Fibroblast of pulmonary artery (primary cell): Measurements from ENCODE around the gene CACNB2.

Source experiments
- DNase-seq: peaks from one replicate; pipeline ENCODE4 v3.0.0-alpha.2; 2010; ENCODE audit warnings: low read depth
- H3K4me3 ChIP-seq: replicated peaks from 2 replicates; pipeline ENCODE4 v1.5.1; 2011; ENCODE audit warnings: low read depth, mild to moderate bottlenecking, control low read depth, low read length, moderate library complexity
- TF ChIP-seq, protein P1 (sequence below): IDR thresholded peaks from 2 replicates; pipeline ENCODE4 v1.5.1; 2011; ENCODE audit warnings: mild to moderate bottlenecking, control low read depth, low read length, inconsistent platforms; ENCODE audit errors: missing control alignments

CACNB2 gene

DNA sequence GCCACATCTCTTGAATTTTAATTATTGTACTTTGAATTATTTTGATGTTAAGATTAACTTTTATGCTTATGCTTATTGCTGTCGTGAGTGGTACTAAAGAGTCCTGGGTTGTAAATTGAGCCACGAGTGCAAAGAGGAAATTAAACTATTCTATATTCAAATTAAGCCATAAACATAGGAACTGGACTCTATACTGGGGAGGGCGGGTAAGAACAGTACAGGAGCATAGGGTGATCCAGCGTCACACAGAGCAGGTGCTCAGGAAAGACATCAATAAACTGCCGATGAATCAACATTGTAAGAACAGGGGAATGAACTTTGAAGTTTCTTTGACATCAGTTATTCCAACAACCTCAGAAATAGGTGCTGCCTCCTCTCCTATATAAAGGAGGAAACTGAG lies 219.6 kb downstream of the CACNB2 start:
- TF ChIP-seq, protein P1, sequence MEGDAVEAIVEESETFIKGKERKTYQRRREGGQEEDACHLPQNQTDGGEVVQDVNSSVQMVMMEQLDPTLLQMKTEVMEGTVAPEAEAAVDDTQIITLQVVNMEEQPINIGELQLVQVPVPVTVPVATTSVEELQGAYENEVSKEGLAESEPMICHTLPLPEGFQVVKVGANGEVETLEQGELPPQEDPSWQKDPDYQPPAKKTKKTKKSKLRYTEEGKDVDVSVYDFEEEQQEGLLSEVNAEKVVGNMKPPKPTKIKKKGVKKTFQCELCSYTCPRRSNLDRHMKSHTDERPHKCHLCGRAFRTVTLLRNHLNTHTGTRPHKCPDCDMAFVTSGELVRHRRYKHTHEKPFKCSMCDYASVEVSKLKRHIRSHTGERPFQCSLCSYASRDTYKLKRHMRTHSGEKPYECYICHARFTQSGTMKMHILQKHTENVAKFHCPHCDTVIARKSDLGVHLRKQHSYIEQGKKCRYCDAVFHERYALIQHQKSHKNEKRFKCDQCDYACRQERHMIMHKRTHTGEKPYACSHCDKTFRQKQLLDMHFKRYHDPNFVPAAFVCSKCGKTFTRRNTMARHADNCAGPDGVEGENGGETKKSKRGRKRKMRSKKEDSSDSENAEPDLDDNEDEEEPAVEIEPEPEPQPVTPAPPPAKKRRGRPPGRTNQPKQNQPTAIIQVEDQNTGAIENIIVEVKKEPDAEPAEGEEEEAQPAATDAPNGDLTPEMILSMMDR, result no peak
- no peak for DNase-seq

DNA sequence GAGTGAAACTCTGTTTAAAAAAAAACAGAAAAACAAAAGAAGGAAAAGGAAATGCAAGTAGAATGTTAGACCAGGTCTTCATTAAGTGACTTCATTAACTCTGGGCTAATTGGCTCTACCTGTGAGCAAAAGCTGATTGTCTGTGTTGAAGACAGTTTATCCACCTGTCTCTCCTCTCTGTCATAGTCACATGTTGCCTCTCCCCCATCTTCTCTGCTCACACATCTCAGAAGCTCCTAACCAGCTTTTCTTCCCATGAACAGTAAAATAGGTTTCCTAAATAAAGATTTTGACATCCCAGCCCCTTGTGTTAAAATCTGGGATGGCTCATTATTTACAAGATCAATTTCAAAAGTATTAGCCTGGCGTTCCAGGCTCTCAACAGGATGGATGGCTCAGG lies 222.7 kb downstream of the CACNB2 start:
- DNase-seq, result no peak
- no peak overlapping the region for H3K4me3 ChIP-seq
- TF ChIP-seq, protein P1, result no peak

More for the DNA sequence above, 219.6 kb downstream of the CACNB2 start:
- H3K4me3 ChIP-seq, result no peak overlapping the region

DNA sequence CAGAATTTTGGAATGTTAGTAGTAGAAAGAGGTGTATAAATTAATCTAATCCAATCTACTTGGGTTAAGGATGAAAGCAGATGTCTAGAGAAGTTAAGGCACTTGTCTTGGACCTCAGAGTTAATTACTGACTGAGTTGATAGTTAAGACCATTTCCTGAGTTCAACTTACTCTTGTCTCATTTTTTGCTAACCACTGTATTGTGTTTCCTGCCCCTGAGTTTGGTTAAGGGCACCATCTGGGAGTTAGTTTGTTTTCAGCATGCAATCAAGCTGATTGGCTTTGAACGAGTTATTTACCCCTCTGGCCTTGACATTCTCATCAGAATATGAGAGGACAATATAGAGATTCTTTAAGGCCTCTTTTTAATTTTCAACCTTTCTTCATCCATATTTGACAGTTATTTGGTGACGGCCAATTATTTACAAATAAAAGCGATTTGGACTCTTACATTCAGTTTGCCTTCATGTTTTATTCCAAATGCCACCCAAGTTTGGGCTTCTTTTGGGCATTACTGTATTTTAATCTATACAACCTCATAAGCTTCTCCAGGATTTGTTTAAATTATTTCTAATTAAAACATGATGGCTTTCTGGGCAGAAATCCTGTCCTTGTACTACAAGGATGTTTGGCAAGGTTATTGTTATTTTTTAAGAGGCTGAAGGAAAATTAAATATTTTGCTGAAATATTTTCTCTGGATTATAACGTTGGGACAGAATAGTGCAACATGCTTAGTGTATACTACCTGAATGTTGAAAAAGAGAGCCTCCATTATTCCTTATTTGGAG lies 225.0 kb downstream of the CACNB2 start:
- no peak for DNase-seq
- H3K4me3 ChIP-seq, result no peak overlapping the region
- TF ChIP-seq, protein P1, result no peak

DNA sequence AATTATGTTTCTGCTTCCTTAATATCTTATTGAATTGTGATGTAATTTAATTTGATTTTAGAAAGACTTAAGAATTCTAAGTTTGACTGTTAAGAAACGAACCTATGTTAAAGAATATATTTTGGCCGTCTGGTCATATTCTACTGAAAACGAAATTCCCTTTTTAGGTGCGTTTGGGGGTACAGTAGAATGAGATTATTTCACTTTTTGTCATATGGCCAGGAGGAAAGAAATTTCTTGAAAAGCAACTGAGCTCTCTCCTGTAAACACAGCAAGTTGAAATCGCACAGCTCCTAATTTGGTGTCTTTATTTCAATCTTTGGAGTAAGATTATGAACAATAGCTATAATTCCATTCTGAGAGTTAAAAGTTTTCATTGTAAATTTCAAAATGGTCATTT lies 227.6 kb downstream of the CACNB2 start:
- TF ChIP-seq, protein P1, result no peak
- no peak overlapping the region for H3K4me3 ChIP-seq
- DNase-seq, result no peak

DNA sequence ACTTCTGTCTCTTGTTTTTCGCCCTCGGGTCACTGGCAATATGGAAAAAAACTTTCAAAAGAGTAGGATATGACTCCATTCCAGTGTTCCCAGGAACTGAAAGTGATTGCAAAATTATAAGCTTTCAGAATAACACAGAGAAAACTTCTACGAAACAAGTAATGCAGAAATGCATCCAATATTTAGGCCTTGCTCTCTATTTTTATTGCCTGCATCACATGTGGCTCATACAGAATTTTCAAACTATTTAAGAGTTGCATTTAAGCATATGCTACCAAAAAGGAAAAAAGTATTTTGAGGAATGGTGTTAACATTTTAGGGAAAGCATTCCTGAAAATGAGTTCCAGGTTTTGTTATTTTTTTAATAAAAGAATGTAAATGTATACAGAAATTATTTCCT lies 228.0 kb downstream of the CACNB2 start:
- DNase-seq, result no peak
- TF ChIP-seq, protein P1, result no peak
- no peak overlapping the region for H3K4me3 ChIP-seq

DNA sequence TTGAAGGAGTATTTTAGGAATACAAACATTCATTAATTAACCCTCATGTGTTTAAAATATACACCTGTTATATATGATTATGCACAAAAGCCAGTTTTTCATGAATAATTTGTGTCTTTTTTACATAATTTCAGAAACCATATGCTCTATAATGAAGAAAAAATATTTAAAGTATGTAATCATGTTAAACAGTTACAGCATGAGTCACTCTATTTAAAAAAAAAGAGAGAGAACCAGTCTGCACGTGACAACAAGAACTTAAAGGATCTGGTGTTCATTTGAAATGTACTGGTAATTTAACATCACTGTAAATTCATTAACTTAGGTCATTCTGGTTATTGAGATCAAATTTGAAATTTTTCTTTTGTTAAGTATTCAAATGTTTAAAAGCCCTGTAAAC lies 228.5 kb downstream of the CACNB2 start:
- TF ChIP-seq, protein P1, result no peak
- no peak overlapping the region for H3K4me3 ChIP-seq
- peak; percentile 23 for DNase-seq
